Neural cell (in vitro differentiated cells): ENCODE results near the gene KLF14. TPM values are rescaled to one million over a fixed set of nuclear protein-coding genes. Genes with fewer than 3 reads are reported as not detected.
"Not testable (repeated sequence)": the region's sequence is repeated elsewhere in the genome, so short reads cannot be mapped to it uniquely, and the experiment has no call there.

Experiments used
- H2AFZ ChIP-seq: fragments of 200-600, 300-800 bp; sonication (generic), shearing (Covaris generic); 2 replicates; pipeline ENCODE4 v1.6.0; 2014; ENCODE audit warnings: low read depth, mild to moderate bottlenecking, antibody characterized with exemption, low read length, moderate library complexity
- H3F3A ChIP-seq: fragments of 200-600 bp; shearing (Covaris generic); 2 replicates; pipeline ENCODE4 v1.6.1; 2016; ENCODE audit warnings: mild to moderate bottlenecking, moderate library complexity, mixed read lengths, antibody characterized with exemption, low read length; ENCODE audit not compliant: insufficient read depth, poor library complexity, severe bottlenecking
- H3K27ac ChIP-seq: fragments of 200-600, 300-800 bp; sonication (generic), shearing (Covaris generic); 2 replicates; pipeline ENCODE4 v1.5.1; 2014; ENCODE audit warnings: mild to moderate bottlenecking, low read length, moderate library complexity
- H3K27me3 ChIP-seq: fragments of 300-800, 200-600 bp; sonication (generic), shearing (Covaris generic); 2 replicates; pipeline ENCODE4 v1.6.0; 2014; ENCODE audit warnings: mild to moderate bottlenecking, low read depth, low read length, moderate library complexity; ENCODE audit not compliant: insufficient read depth
- H3K36me3 ChIP-seq: fragments of 300-800, 200-600 bp; sonication (generic), shearing (Covaris generic); 2 replicates; pipeline ENCODE4 v1.5.1; 2014; ENCODE audit warnings: mild to moderate bottlenecking, antibody characterized with exemption, low read length, moderate library complexity; ENCODE audit not compliant: insufficient read depth
- H3K4me2 ChIP-seq: fragments of 300-800, 200-600 bp; sonication (generic), shearing (Covaris generic); 2 replicates; pipeline ENCODE4 v1.6.0; 2014; ENCODE audit warnings: mild to moderate bottlenecking, low read length
- H3K4me3 ChIP-seq: fragments of 300-800, 200-600 bp; sonication (generic), shearing (Covaris generic); 2 replicates; pipeline ENCODE4 v1.5.1; 2014; ENCODE audit warnings: mild to moderate bottlenecking, low read length, moderate library complexity
- H3K79me2 ChIP-seq: fragments of 200-600 bp; shearing (Covaris generic); replicated peaks from 2 replicates; pipeline ENCODE4 v1.6.0; 2014; ENCODE audit warnings: mild to moderate bottlenecking, low read length, moderate library complexity; ENCODE audit not compliant: insufficient read depth
- H3K9ac ChIP-seq: fragments of 300-800, 200-600 bp; sonication (generic), shearing (Covaris generic); 2 replicates; pipeline ENCODE4 v1.6.1; 2016; ENCODE audit warnings: mild to moderate bottlenecking, low read length, mixed read lengths
- H3K9me2 ChIP-seq: fragments of 200-600 bp; shearing (Covaris generic); 2 replicates; pipeline ENCODE4 v1.6.1; 2016; ENCODE audit warnings: mild to moderate bottlenecking, low read length, mixed read lengths; ENCODE audit not compliant: insufficient read depth
- H3K9me3 ChIP-seq: fragments of 200-600, 300-800 bp; sonication (generic), shearing (Covaris generic); 2 replicates; pipeline ENCODE4 v1.6.1; 2016; ENCODE audit warnings: mild to moderate bottlenecking, mixed run types, low read length, moderate library complexity, mixed read lengths
- H4K20me1 ChIP-seq: fragments of 200-600 bp; shearing (Covaris generic); 2 replicates; pipeline ENCODE4 v1.6.1; 2016; ENCODE audit warnings: mild to moderate bottlenecking, mixed run types; ENCODE audit not compliant: insufficient read depth
- CTCF ChIP-seq: fragments of 450-650 bp; IDR thresholded peaks from 2 replicates; pipeline ENCODE4 v1.5.1; 2014; ENCODE audit warnings: antibody characterized with exemption, mild to moderate bottlenecking, moderate library complexity; ENCODE audit not compliant: poor library complexity, severe bottlenecking
- EP300 ChIP-seq: fragments of 450-650 bp; conservative IDR thresholded peaks from 2 replicates; pipeline ENCODE4 v1.6.1; 2014; ENCODE audit warnings: antibody characterized with exemption, mild to moderate bottlenecking, moderate library complexity; ENCODE audit not compliant: poor library complexity, severe bottlenecking
- EZH2 ChIP-seq: fragments of 200-600, 300-800 bp; shearing (Covaris generic), sonication (generic); IDR thresholded peaks from 2 replicates; pipeline ENCODE4 v1.6.1; 2014; ENCODE audit warnings: antibody characterized with exemption, low read length, borderline replicate concordance, mild to moderate bottlenecking; ENCODE audit not compliant: insufficient read depth, poor library complexity, severe bottlenecking
- MXI1 ChIP-seq: fragments of 450-650 bp; conservative IDR thresholded peaks from 2 replicates; pipeline ENCODE4 v1.6.1; 2014; ENCODE audit warnings: antibody characterized with exemption, mild to moderate bottlenecking; ENCODE audit not compliant: poor library complexity, severe bottlenecking
- POLR2AphosphoS5 ChIP-seq: IDR thresholded peaks from 2 replicates; pipeline ENCODE4 v1.6.1; 2012
- RAD21 ChIP-seq: fragments of 450-650 bp; conservative IDR thresholded peaks from 2 replicates; pipeline ENCODE4 v1.6.1; 2014; ENCODE audit warnings: antibody characterized with exemption, mild to moderate bottlenecking, moderate library complexity
- REST ChIP-seq: IDR thresholded peaks from 2 replicates; pipeline ENCODE4 v1.6.1; 2012; ENCODE audit warnings: borderline replicate concordance
- SMC3 ChIP-seq: fragments of 450-650 bp; conservative IDR thresholded peaks from 2 replicates; pipeline ENCODE4 v1.6.1; 2014; ENCODE audit warnings: antibody characterized with exemption, mild to moderate bottlenecking, moderate library complexity; ENCODE audit not compliant: poor library complexity
- TAF1 ChIP-seq: IDR thresholded peaks from 2 replicates; pipeline ENCODE4 v1.6.1; 2012; ENCODE audit warnings: low read depth
- polyA plus RNA-seq: library from polyadenylated mRNA; depleted of rRNA; stranded (reverse); fragments of >200 nt; gene quantifications from 2 replicates; pipeline ENCODE4 v1.2.3, GENCODE V29; 2014

KLF14 gene
- polyA plus RNA-seq, 1 donor from 2014 or later: not detected

- no peak overlapping the region for H3K27ac ChIP-seq
- no peaks in the 10 kb centered on the region for H3K79me2 ChIP-seq
- no peak for TF ChIP-seq SMC3
- no peak for TF ChIP-seq POLR2AphosphoS5
- TF ChIP-seq EP300: no peak
- TF ChIP-seq MXI1: no peak
- no peak for TF ChIP-seq TAF1
- no peak for TF ChIP-seq CTCF
- TF ChIP-seq EZH2: no peak
- no peak for TF ChIP-seq RAD21
- no peak for TF ChIP-seq REST
- H3K36me3 ChIP-seq: no peaks in the 10 kb centered on the region
- no peak overlapping the region for H2AFZ ChIP-seq
- H3K4me2 ChIP-seq: no peak overlapping the region
- no peaks in the 10 kb centered on the region for H3K9me2 ChIP-seq
- no peaks in the 10 kb centered on the region for H3K9me3 ChIP-seq
- no peaks in the 10 kb centered on the region for H3K27me3 ChIP-seq
- no peaks in the 10 kb centered on the region for H3F3A ChIP-seq
- H3K9ac ChIP-seq: no peak overlapping the region
- H3K4me3 ChIP-seq: no peak overlapping the region
- H4K20me1 ChIP-seq: no peaks in the 10 kb centered on the region
These were observed 43.4 kb upstream of the KLF14 start for GRCh38 chr7:130777426-130777825.

- H2AFZ ChIP-seq, H3K4me3 ChIP-seq, H3K9ac ChIP-seq, H3F3A ChIP-seq, H3K9me3 ChIP-seq, H3K36me3 ChIP-seq, H4K20me1 ChIP-seq, H3K4me2 ChIP-seq, H3K9me2 ChIP-seq, H3K27ac ChIP-seq, H3K79me2 ChIP-seq, H3K27me3 ChIP-seq: not testable (repeated sequence)
These were observed 38.4 kb upstream of the KLF14 start for GRCh38 chr7:130772456-130772855.

- Histone ChIP-seq H3K4me3 (no peak overlapping the region), H2AFZ (no peak overlapping the region), H3K36me3 (no peaks in the 10 kb centered on the region), H3K27ac (no peak overlapping the region), H3K79me2 (no peaks in the 10 kb centered on the region), H4K20me1 (no peaks in the 10 kb centered on the region), H3K9ac (no peak overlapping the region), H3K9me2 (no peaks in the 10 kb centered on the region), H3K27me3 (no peaks in the 10 kb centered on the region), H3F3A (no peaks in the 10 kb centered on the region), H3K4me2 (no peak overlapping the region), H3K9me3 (peaks cover 8% of the 10 kb centered on the region)
- no peak for TF ChIP-seq SMC3
- no peak for TF ChIP-seq TAF1
These were observed 34.8 kb upstream of the KLF14 start for GRCh38 chr7:130768854-130769253.

GRCh38 chr7:130764569-130764968 is 30.6 kb upstream of the KLF14 start:
- H3K36me3 ChIP-seq, H3K4me3 ChIP-seq, H3F3A ChIP-seq, H3K27ac ChIP-seq, H3K9me3 ChIP-seq, H2AFZ ChIP-seq, H3K4me2 ChIP-seq, H3K79me2 ChIP-seq, H3K9me2 ChIP-seq, H4K20me1 ChIP-seq, H3K9ac ChIP-seq, H3K27me3 ChIP-seq: not testable (repeated sequence)
